Vagina (tissue), 2 donors: ENCODE measurements around the gene RHOH.
"Not testable (repeated sequence)": the region's sequence is repeated elsewhere in the genome, so short reads cannot be mapped to it uniquely, and the experiment has no call there.

Experiments used
- POLR2A ChIP-seq, 2 donors: fragments of 450-650 bp; IDR thresholded peaks; one replicate each; pipeline ENCODE4 v1.6.1; 2017; ENCODE audit warnings: antibody characterized with exemption in 2 of 2, mild to moderate bottlenecking in 2 of 2, moderate library complexity in 2 of 2
- TF ChIP-seq, protein P1 (sequence below), 3 experiments: fragments of 450-650 bp in 2 of 3; fragments of 200-600 bp in 1 of 3; sonication (generic) in 1 of 3; IDR thresholded peaks; one replicate each; pipeline ENCODE4 v1.5.1; 2017 to 2019; ENCODE audit warnings: antibody characterized with exemption in 3 of 3, mild to moderate bottlenecking in 2 of 3, moderate library complexity in 2 of 3

DNA sequence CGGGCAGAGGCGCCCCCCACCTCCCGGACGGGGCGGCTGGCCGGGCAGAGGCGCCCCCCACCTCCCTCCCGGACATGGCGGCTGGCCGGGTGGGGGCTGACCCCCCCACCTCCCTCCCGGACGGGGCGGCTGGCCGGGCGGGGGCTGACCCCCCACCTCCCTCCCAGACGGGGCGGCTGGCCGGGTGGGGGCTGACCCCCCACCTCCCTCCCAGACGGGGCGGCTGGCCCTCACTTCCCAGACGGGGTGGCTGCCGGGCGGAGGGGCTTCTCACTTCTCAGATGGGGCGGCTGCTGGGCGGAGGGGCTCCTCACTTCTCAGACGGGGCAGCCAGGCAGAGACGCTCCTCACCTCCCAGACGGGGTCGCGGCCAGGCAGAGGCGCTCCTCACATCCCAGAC is 49.3 kb upstream of the RHOH start:
- TF ChIP-seq, protein P1, sequence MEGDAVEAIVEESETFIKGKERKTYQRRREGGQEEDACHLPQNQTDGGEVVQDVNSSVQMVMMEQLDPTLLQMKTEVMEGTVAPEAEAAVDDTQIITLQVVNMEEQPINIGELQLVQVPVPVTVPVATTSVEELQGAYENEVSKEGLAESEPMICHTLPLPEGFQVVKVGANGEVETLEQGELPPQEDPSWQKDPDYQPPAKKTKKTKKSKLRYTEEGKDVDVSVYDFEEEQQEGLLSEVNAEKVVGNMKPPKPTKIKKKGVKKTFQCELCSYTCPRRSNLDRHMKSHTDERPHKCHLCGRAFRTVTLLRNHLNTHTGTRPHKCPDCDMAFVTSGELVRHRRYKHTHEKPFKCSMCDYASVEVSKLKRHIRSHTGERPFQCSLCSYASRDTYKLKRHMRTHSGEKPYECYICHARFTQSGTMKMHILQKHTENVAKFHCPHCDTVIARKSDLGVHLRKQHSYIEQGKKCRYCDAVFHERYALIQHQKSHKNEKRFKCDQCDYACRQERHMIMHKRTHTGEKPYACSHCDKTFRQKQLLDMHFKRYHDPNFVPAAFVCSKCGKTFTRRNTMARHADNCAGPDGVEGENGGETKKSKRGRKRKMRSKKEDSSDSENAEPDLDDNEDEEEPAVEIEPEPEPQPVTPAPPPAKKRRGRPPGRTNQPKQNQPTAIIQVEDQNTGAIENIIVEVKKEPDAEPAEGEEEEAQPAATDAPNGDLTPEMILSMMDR (IDR thresholded peaks at IDR 0.05) = not testable (repeated sequence)
- not testable (repeated sequence) for TF ChIP-seq POLR2A (IDR thresholded peaks at IDR 0.05)
